Measurements from ENCODE around the gene MRPL14. TPM values are rescaled to one million over a fixed set of nuclear protein-coding genes. Genes with fewer than 3 reads are reported as not detected.
"Not testable (repeated sequence)": the region's sequence is repeated elsewhere in the genome, so short reads cannot be mapped to it uniquely, and the experiment has no call there.

The MRPL14 gene
- polyA plus RNA-seq, 1 donor: 51.4 TPM

DNA sequence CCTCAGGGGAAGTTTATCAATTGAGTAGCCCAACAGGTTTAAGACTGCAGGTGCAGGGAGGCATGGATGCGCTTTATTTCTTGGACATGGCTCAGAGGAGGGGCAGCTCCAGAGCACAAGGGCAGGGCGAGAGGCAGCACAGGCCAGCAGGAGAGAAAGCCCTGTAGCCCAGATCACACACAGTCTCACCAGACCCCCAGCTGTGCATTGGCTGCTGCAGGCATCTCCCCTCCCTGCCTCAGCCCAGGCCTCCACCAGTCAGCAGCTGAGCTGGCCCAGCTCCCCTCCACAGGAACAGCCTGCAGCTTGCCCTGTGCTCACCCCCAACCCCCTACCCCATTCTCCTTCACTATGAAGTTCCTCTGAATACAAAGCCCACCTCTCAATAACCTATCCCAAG, 24.7 kb downstream of the MRPL14 start:
- Histone ChIP-seq H3K27me3 (ENCODE audit: control insufficient read depth, insufficient read depth, low read length) (no peaks in the 10 kb centered on the region), H3K27ac (ENCODE audit: low read length) (no peak overlapping the region), H3K4me3 (ENCODE audit: low read length) (no peak overlapping the region), H3K4me1 (ENCODE audit: control insufficient read depth, insufficient read depth, low read length) (peaks cover 6% of the 10 kb centered on the region), H3K9me3 (ENCODE audit: control insufficient read depth, low read depth, low read length) (no peaks in the 10 kb centered on the region), H3K36me3 (ENCODE audit: control insufficient read depth, insufficient read depth, low read length) (peaks cover 39% of the 10 kb centered on the region)
- DNase-seq: no peak
- WGBS (ENCODE audit: insufficient coverage, low lambda C conversion rate): no CpG with 5 or more reads among the region's 2 CpGs

GRCh38 chr6:44101832-44102231, 25.4 kb downstream of the MRPL14 start:
- no peak for DNase-seq
- WGBS (ENCODE audit: insufficient coverage, low lambda C conversion rate): 100% methylated on average over 3 of the region's 4 CpGs
- Histone ChIP-seq H3K4me3 (ENCODE audit: low read length) (no peak overlapping the region), H3K9me3 (ENCODE audit: control insufficient read depth, low read depth, low read length) (no peaks in the 10 kb centered on the region), H3K4me1 (ENCODE audit: control insufficient read depth, insufficient read depth, low read length) (peaks cover 6% of the 10 kb centered on the region), H3K36me3 (ENCODE audit: control insufficient read depth, insufficient read depth, low read length) (peaks cover 35% of the 10 kb centered on the region), H3K27ac (ENCODE audit: low read length) (no peak overlapping the region), H3K27me3 (ENCODE audit: control insufficient read depth, insufficient read depth, low read length) (no peaks in the 10 kb centered on the region)

DNA sequence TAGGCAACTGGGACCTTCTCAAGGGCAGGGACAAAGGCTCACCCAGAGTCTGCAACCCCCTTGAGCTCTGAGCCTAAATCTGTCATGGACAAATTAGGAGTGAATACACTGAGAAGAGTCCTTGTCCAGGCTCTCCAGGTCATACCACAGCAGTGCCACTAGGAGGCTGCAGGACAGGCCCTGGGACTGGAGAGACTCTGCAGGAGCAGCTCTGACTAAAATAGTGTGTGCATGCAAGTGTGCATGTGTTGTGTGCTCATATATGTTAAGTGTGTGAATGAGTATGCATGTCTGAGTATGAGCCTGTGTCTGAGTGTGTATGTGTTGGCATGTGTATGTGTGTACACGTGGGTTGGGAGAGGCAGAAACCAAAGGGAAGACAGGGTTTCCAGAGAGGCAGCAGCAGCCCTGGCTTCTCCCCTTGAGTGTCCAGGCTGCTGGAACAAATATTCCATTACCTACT, 27.1 kb downstream of the MRPL14 start:
- Histone ChIP-seq H3K36me3 (ENCODE audit: control insufficient read depth, insufficient read depth, low read length) (peaks cover 24% of the 10 kb centered on the region), H3K27me3 (ENCODE audit: control insufficient read depth, insufficient read depth, low read length) (no peaks in the 10 kb centered on the region), H3K9me3 (ENCODE audit: control insufficient read depth, low read depth, low read length) (no peaks in the 10 kb centered on the region), H3K4me1 (ENCODE audit: control insufficient read depth, insufficient read depth, low read length) (peaks cover 7% of the 10 kb centered on the region), H3K27ac (ENCODE audit: low read length) (no peak overlapping the region), H3K4me3 (ENCODE audit: low read length) (no peak overlapping the region)
- no CpG with 5 or more reads among the region's 1 CpG for WGBS (ENCODE audit: insufficient coverage, low lambda C conversion rate)
- no peak for DNase-seq

GRCh38 chr6:44099192-44099591, 28.1 kb downstream of the MRPL14 start:
- peaks cover 16% of the 10 kb centered on the region for H3K4me1 ChIP-seq (ENCODE audit: control insufficient read depth, insufficient read depth, low read length)
- H3K27ac ChIP-seq (ENCODE audit: low read length): no peak overlapping the region
- DNase-seq: no peak
- no peaks in the 10 kb centered on the region for H3K27me3 ChIP-seq (ENCODE audit: control insufficient read depth, insufficient read depth, low read length)
- no peaks in the 10 kb centered on the region for H3K9me3 ChIP-seq (ENCODE audit: control insufficient read depth, low read depth, low read length)
- no peak overlapping the region for H3K4me3 ChIP-seq (ENCODE audit: low read length)
- peaks cover 17% of the 10 kb centered on the region for H3K36me3 ChIP-seq (ENCODE audit: control insufficient read depth, insufficient read depth, low read length)
- WGBS (ENCODE audit: insufficient coverage, low lambda C conversion rate): 17% methylated on average over 1 of the region's 1 CpG

DNA sequence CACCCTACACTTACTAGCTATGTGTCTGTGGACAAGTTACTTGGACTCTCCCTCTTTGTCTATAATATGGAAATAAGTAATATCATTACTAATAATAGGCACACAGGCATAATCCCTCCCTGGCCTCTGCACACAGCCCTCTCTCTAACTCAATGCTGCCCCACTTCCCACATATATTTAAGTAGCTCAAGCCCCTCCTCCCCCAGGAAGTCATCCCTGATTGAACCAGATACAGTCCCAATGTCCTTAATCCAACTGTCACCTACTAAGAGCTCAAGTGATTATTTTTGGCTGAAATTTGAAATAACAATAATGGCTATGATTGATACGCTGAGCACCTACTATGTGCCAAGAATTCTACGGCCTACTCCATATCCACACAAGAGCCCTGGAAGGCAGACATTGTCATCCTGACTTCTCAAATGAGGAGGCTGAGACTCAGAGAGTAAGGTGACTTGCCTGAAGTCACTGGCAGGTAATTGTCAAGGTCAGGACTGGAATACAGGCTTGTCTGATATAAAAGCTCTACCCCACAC, 29.4 kb downstream of the MRPL14 start:
- Histone ChIP-seq H3K4me1 (ENCODE audit: control insufficient read depth, insufficient read depth, low read length) (peaks cover 19% of the 10 kb centered on the region), H3K27ac (ENCODE audit: low read length) (no peak overlapping the region), H3K27me3 (ENCODE audit: control insufficient read depth, insufficient read depth, low read length) (no peaks in the 10 kb centered on the region), H3K4me3 (ENCODE audit: low read length) (no peak overlapping the region), H3K36me3 (ENCODE audit: control insufficient read depth, insufficient read depth, low read length) (peaks cover 7% of the 10 kb centered on the region), H3K9me3 (ENCODE audit: control insufficient read depth, low read depth, low read length) (no peaks in the 10 kb centered on the region)
- no CpG with 5 or more reads among the region's 2 CpGs for WGBS (ENCODE audit: insufficient coverage, low lambda C conversion rate)
- DNase-seq: no peak

DNA sequence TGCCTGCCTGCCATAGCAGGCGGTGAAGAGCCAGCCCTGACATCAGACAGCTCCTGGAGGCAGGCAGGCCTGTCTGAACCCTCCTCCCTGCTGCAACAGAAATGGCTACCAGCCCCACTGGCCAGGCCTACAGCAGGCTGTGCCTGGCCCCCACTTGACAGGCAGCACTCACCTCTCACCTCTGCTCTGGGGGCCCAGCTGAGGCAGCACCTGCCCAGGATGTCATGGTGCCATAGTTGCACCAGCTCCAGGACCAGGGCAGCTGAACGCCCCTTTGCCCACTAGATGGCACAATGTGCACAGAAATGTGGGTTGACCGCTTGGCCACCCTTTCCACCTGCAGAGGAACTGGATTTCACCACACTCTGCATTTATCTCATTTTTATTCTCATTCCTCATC, 30.6 kb downstream of the MRPL14 start:
- H3K27ac ChIP-seq (ENCODE audit: low read length): no peak overlapping the region
- DNase-seq: peak; percentile 75 to 77

GRCh38 chr6:44095243-44095623, 32.0 kb downstream of the MRPL14 start:
- not testable (repeated sequence) for H3K4me3 ChIP-seq (ENCODE audit: low read length); H3K9me3 ChIP-seq (ENCODE audit: control insufficient read depth, low read depth, low read length); DNase-seq; H3K36me3 ChIP-seq (ENCODE audit: control insufficient read depth, insufficient read depth, low read length); H3K27me3 ChIP-seq (ENCODE audit: control insufficient read depth, insufficient read depth, low read length)
- WGBS (ENCODE audit: insufficient coverage, low lambda C conversion rate): no CpG with 5 or more reads among the region's 6 CpGs
- Histone ChIP-seq H3K27ac (ENCODE audit: low read length) (peak overlapping the region; percentile 87), H3K4me1 (ENCODE audit: control insufficient read depth, insufficient read depth, low read length) (peaks cover 19% of the 10 kb centered on the region)

More for the DNA sequence above, 30.6 kb downstream of the MRPL14 start:
- H3K9me3 ChIP-seq (ENCODE audit: control insufficient read depth, low read depth, low read length): no peaks in the 10 kb centered on the region
- peaks cover 7% of the 10 kb centered on the region for H3K36me3 ChIP-seq (ENCODE audit: control insufficient read depth, insufficient read depth, low read length)
- no peaks in the 10 kb centered on the region for H3K27me3 ChIP-seq (ENCODE audit: control insufficient read depth, insufficient read depth, low read length)
- H3K4me3 ChIP-seq (ENCODE audit: low read length): no peak overlapping the region
- no CpG with 5 or more reads among the region's 3 CpGs for WGBS (ENCODE audit: insufficient coverage, low lambda C conversion rate)
- peaks cover 19% of the 10 kb centered on the region for H3K4me1 ChIP-seq (ENCODE audit: control insufficient read depth, insufficient read depth, low read length)

GRCh38 chr6:44094403-44095242, 32.6 kb downstream of the MRPL14 start:
- Histone ChIP-seq H3K4me3 (ENCODE audit: low read length) (no peak overlapping the region), H3K27ac (ENCODE audit: low read length) (peak overlapping the region; percentile 87), H3K27me3 (ENCODE audit: control insufficient read depth, insufficient read depth, low read length) (no peaks in the 10 kb centered on the region), H3K9me3 (ENCODE audit: control insufficient read depth, low read depth, low read length) (no peaks in the 10 kb centered on the region), H3K36me3 (ENCODE audit: control insufficient read depth, insufficient read depth, low read length) (peaks cover 3% of the 10 kb centered on the region), H3K4me1 (ENCODE audit: control insufficient read depth, insufficient read depth, low read length) (peaks cover 16% of the 10 kb centered on the region)
- WGBS (ENCODE audit: insufficient coverage, low lambda C conversion rate): 75% methylated on average over 1 of the region's 10 CpGs
- DNase-seq: peak; percentile 79 to 90

GRCh38 chr6:44093750-44094402, 33.4 kb downstream of the MRPL14 start:
- H3K4me1 ChIP-seq (ENCODE audit: control insufficient read depth, insufficient read depth, low read length): peaks cover 13% of the 10 kb centered on the region
- H3K27ac ChIP-seq (ENCODE audit: low read length): peak overlapping the region; percentile 35
- H3K27me3 ChIP-seq (ENCODE audit: control insufficient read depth, insufficient read depth, low read length): no peaks in the 10 kb centered on the region
- DNase-seq: no peak
- peaks cover 4% of the 10 kb centered on the region for H3K36me3 ChIP-seq (ENCODE audit: control insufficient read depth, insufficient read depth, low read length)
- H3K4me3 ChIP-seq (ENCODE audit: low read length): no peak overlapping the region
- WGBS (ENCODE audit: insufficient coverage, low lambda C conversion rate): no CpG with 5 or more reads among the region's 6 CpGs
- H3K9me3 ChIP-seq (ENCODE audit: control insufficient read depth, low read depth, low read length): no peaks in the 10 kb centered on the region

GRCh38 chr6:44093066-44093465, 34.2 kb downstream of the MRPL14 start:
- Histone ChIP-seq H3K4me1 (ENCODE audit: control insufficient read depth, insufficient read depth, low read length) (peaks cover 13% of the 10 kb centered on the region), H3K4me3 (ENCODE audit: low read length) (no peak overlapping the region), H3K36me3 (ENCODE audit: control insufficient read depth, insufficient read depth, low read length) (peaks cover 4% of the 10 kb centered on the region), H3K9me3 (ENCODE audit: control insufficient read depth, low read depth, low read length) (no peaks in the 10 kb centered on the region), H3K27ac (ENCODE audit: low read length) (no peak overlapping the region), H3K27me3 (ENCODE audit: control insufficient read depth, insufficient read depth, low read length) (no peaks in the 10 kb centered on the region)
- no CpG with 5 or more reads among the region's 5 CpGs for WGBS (ENCODE audit: insufficient coverage, low lambda C conversion rate)
- DNase-seq: no peak

Data from large intestine (tissue), 3 donors.